Measurements from ENCODE around the gene WASF2. TPM values are rescaled to one million over a fixed set of nuclear protein-coding genes. Genes with fewer than 3 reads are reported as not detected.

Gene WASF2
- polyA plus RNA-seq, 1 donor from 2014 or later = 2.5 TPM

DNA sequence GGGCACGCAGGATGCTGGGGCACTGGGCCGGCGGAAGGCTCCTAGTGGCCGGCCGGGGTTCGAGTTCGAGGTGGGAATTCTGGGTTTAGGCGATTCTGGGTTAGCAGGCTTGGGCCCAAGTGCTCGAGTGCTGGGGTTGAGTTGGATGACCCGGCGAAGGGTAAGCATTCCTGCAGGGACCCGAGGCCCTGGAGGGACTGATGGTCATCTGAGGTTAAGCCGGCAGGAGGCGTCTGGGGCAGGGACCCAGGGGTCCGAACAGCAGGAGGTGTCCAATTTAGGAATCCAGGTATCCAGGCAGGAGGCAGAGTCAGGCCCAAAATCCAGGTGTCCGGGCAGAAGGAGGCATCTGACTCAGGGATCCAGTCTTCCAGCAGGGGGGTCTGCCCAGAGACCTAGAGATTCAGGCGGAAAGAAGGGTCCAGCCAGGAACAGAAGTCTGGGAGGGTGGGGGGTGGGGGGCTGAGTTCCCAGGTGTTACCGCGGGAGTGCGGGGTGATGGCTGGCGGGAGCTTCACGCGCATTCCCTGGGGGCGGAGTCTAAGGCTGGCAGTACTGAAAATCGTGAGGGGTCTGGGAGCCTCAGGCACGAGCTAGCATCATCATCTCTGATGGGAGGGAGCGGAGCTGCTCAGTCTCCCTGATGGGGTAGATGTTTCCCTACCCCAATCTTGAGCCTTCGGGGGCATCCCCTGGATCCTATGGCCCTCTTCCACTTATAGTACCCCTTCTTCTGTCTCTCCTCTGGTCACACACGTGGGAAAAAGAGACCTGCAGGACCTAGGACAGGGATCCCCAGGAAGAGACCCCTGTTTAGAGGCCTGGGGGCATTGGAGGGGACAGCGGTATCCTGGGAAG is 97.0 kb downstream of the WASF2 start:
- Histone ChIP-seq H3K36me3 (ENCODE audit: insufficient read depth, low read length) (no peaks in the 10 kb centered on the region), H3K4me2 (ENCODE audit: low read length) (peak overlapping the region; percentile 67), H2AFZ (ENCODE audit: low read depth, low read length) (no peak overlapping the region), H3K9ac (ENCODE audit: low read length) (peak overlapping the region; percentile 84), H3K9me3 (ENCODE audit: low read length) (no peaks in the 10 kb centered on the region), H3K4me3 (ENCODE audit: low read length) (peak overlapping the region; percentile 75), H3K27ac (ENCODE audit: low read length) (no peak overlapping the region), H3K79me2 (replicated peaks; ENCODE audit: insufficient read depth, low read length) (no peaks in the 10 kb centered on the region), H3K9me2 (ENCODE audit: insufficient read depth, low read length) (no peaks in the 10 kb centered on the region), H4K20me1 (ENCODE audit: insufficient read depth) (no peaks in the 10 kb centered on the region), H3F3A (ENCODE audit: insufficient read depth, low read length, poor library complexity, severe bottlenecking) (no peaks in the 10 kb centered on the region), H3K27me3 (ENCODE audit: insufficient read depth, low read depth, low read length) (no peaks in the 10 kb centered on the region)
- no peak for TF ChIP-seq EP300 (conservative IDR thresholded peaks at IDR 0.05; ENCODE audit: poor library complexity, severe bottlenecking)
- TF ChIP-seq SMC3 (conservative IDR thresholded peaks at IDR 0.05; ENCODE audit: poor library complexity) = no peak
- TF ChIP-seq POLR2AphosphoS5 (IDR thresholded peaks at IDR 0.05) = no peak
- no peak for TF ChIP-seq MXI1 (conservative IDR thresholded peaks at IDR 0.05; ENCODE audit: poor library complexity, severe bottlenecking)
- no peak for TF ChIP-seq RAD21 (conservative IDR thresholded peaks at IDR 0.05)
- no peak for TF ChIP-seq EZH2 (IDR thresholded peaks at IDR 0.05; ENCODE audit: borderline replicate concordance, insufficient read depth, low read length, poor library complexity, severe bottlenecking)
- no peak for TF ChIP-seq TAF1 (IDR thresholded peaks at IDR 0.05; ENCODE audit: low read depth)
- no peak for TF ChIP-seq CTCF (IDR thresholded peaks at IDR 0.05; ENCODE audit: poor library complexity, severe bottlenecking)
- no peak for TF ChIP-seq REST (IDR thresholded peaks at IDR 0.05; ENCODE audit: borderline replicate concordance)

DNA sequence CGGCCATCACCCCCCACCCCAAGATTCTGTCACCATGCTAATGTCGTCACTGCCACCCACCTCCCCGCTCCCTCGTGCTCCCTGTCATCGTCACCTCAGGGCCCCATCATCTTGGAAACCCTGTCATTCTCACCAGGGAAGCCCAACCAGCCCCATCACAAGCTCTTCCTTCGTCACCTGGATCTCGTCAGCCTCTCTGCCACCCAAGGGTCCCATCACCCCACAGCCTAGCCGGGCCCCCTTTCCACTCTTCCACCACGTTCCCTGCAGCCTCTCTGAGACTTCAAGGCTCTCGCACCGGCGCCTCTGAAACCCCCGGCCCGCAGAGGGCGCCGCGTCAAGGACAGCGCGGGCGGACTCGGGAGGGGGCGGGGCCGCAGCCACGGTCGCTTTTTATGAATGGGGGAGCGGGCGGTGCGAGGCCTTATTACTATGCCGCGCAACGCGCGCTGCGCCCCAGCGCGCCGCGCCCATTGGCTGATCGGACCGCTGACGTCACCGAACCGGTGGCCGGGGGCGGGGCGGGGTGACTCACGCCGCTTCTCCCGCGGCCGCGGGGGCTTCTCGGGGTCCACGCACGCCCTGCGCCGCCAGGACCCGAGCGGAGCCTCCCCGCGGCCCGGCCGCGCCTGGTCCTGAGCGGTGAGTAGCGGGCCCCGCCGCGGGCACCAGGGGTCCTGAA is 97.7 kb downstream of the WASF2 start, which contains the start of gene GPR3:
GPR3 (plus strand) TSS at position 527 of the 682 bp plus-strand sequence. CDS start 1,177 bp downstream, outside the sequence.
- no peaks in the 10 kb centered on the region for H3K9me3 ChIP-seq (ENCODE audit: low read length)
- H4K20me1 ChIP-seq (ENCODE audit: insufficient read depth) = no peaks in the 10 kb centered on the region
- peak within 1 kb of the TSS; percentile 67 for H3K4me2 ChIP-seq (ENCODE audit: low read length)
- H3K27me3 ChIP-seq (ENCODE audit: insufficient read depth, low read depth, low read length) = no peaks in the 10 kb centered on the region
- no peaks in the 10 kb centered on the region for H3K36me3 ChIP-seq (ENCODE audit: insufficient read depth, low read length)
- no peaks in the 10 kb centered on the region for H3K79me2 ChIP-seq (replicated peaks; ENCODE audit: insufficient read depth, low read length)
- peak within 1 kb of the TSS; percentile 84 for H3K9ac ChIP-seq (ENCODE audit: low read length)
- H3K9me2 ChIP-seq (ENCODE audit: insufficient read depth, low read length) = no peaks in the 10 kb centered on the region
- H3F3A ChIP-seq (ENCODE audit: insufficient read depth, low read length, poor library complexity, severe bottlenecking) = no peaks in the 10 kb centered on the region
- peak within 1 kb of the TSS; percentile 75 for H3K4me3 ChIP-seq (ENCODE audit: low read length)
- H3K27ac ChIP-seq (ENCODE audit: low read length) = peak within 1 kb of the TSS; percentile 12
- peak within 1 kb of the TSS; percentile 51 for H2AFZ ChIP-seq (ENCODE audit: low read depth, low read length)
- no peak for TF ChIP-seq EZH2 (IDR thresholded peaks at IDR 0.05; ENCODE audit: borderline replicate concordance, insufficient read depth, low read length, poor library complexity, severe bottlenecking)
- no peak for TF ChIP-seq REST (IDR thresholded peaks at IDR 0.05; ENCODE audit: borderline replicate concordance)
- TF ChIP-seq MXI1 (conservative IDR thresholded peaks at IDR 0.05; ENCODE audit: poor library complexity, severe bottlenecking) = peak; percentile 69
- TF ChIP-seq TAF1 (IDR thresholded peaks at IDR 0.05; ENCODE audit: low read depth) = no peak
- TF ChIP-seq SMC3 (conservative IDR thresholded peaks at IDR 0.05; ENCODE audit: poor library complexity) = peak; percentile 86
- TF ChIP-seq EP300 (conservative IDR thresholded peaks at IDR 0.05; ENCODE audit: poor library complexity, severe bottlenecking) = peak; percentile 48
- peak; percentile 30 for TF ChIP-seq POLR2AphosphoS5 (IDR thresholded peaks at IDR 0.05)
- TF ChIP-seq RAD21 (conservative IDR thresholded peaks at IDR 0.05) = peak; percentile 67
- TF ChIP-seq CTCF (IDR thresholded peaks at IDR 0.05; ENCODE audit: poor library complexity, severe bottlenecking) = peak; percentile 80
